Neural cell (in vitro differentiated cells): ENCODE data around the gene DNAH1.

ENCODE experiments used
- EP300 ChIP-seq: fragments of 450-650 bp; conservative IDR thresholded peaks from 2 replicates; pipeline ENCODE4 v1.6.1; 2014; ENCODE audit warnings: antibody characterized with exemption, mild to moderate bottlenecking, moderate library complexity; ENCODE audit not compliant: poor library complexity, severe bottlenecking
- EZH2 ChIP-seq: fragments of 200-600, 300-800 bp; shearing (Covaris generic), sonication (generic); IDR thresholded peaks from 2 replicates; pipeline ENCODE4 v1.6.1; 2014; ENCODE audit warnings: antibody characterized with exemption, low read length, borderline replicate concordance, mild to moderate bottlenecking; ENCODE audit not compliant: insufficient read depth, poor library complexity, severe bottlenecking
- MXI1 ChIP-seq: fragments of 450-650 bp; conservative IDR thresholded peaks from 2 replicates; pipeline ENCODE4 v1.6.1; 2014; ENCODE audit warnings: antibody characterized with exemption, mild to moderate bottlenecking; ENCODE audit not compliant: poor library complexity, severe bottlenecking
- POLR2AphosphoS5 ChIP-seq: IDR thresholded peaks from 2 replicates; pipeline ENCODE4 v1.6.1; 2012
- RAD21 ChIP-seq: fragments of 450-650 bp; conservative IDR thresholded peaks from 2 replicates; pipeline ENCODE4 v1.6.1; 2014; ENCODE audit warnings: antibody characterized with exemption, mild to moderate bottlenecking, moderate library complexity
- SMC3 ChIP-seq: fragments of 450-650 bp; conservative IDR thresholded peaks from 2 replicates; pipeline ENCODE4 v1.6.1; 2014; ENCODE audit warnings: antibody characterized with exemption, mild to moderate bottlenecking, moderate library complexity; ENCODE audit not compliant: poor library complexity
- TAF1 ChIP-seq: IDR thresholded peaks from 2 replicates; pipeline ENCODE4 v1.6.1; 2012; ENCODE audit warnings: low read depth
- TF ChIP-seq, protein P1 (sequence below): fragments of 450-650 bp; IDR thresholded peaks from 2 replicates; pipeline ENCODE4 v1.5.1; 2014; ENCODE audit warnings: antibody characterized with exemption, mild to moderate bottlenecking, moderate library complexity; ENCODE audit not compliant: poor library complexity, severe bottlenecking
- TF ChIP-seq, protein P2 (sequence below): IDR thresholded peaks from 2 replicates; pipeline ENCODE4 v1.6.1; 2012; ENCODE audit warnings: borderline replicate concordance

DNA sequence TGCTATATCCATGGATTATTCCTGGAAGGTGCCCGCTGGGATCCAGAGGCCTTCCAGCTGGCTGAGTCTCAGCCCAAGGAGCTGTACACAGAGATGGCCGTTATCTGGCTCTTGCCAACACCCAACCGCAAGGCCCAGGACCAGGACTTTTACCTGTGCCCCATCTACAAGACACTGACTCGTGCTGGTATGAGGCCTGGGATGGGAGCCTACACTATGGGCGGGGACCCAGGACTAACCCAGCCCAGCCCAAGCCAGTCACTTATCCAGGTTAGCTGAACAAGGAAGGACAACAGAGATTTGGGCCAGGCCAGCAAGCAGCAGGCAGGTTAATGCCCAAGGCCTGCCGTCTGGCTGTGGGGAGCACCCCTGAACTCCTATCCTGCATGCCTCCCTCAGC, 83.5 kb downstream of the DNAH1 start:
- TF ChIP-seq TAF1 (no peak), EP300 (no peak), POLR2AphosphoS5 (no peak), RAD21 (no peak), EZH2 (no peak), MXI1 (no peak), SMC3 (no peak)
- TF ChIP-seq, protein P1, sequence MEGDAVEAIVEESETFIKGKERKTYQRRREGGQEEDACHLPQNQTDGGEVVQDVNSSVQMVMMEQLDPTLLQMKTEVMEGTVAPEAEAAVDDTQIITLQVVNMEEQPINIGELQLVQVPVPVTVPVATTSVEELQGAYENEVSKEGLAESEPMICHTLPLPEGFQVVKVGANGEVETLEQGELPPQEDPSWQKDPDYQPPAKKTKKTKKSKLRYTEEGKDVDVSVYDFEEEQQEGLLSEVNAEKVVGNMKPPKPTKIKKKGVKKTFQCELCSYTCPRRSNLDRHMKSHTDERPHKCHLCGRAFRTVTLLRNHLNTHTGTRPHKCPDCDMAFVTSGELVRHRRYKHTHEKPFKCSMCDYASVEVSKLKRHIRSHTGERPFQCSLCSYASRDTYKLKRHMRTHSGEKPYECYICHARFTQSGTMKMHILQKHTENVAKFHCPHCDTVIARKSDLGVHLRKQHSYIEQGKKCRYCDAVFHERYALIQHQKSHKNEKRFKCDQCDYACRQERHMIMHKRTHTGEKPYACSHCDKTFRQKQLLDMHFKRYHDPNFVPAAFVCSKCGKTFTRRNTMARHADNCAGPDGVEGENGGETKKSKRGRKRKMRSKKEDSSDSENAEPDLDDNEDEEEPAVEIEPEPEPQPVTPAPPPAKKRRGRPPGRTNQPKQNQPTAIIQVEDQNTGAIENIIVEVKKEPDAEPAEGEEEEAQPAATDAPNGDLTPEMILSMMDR, result no peak
- TF ChIP-seq, protein P2, sequence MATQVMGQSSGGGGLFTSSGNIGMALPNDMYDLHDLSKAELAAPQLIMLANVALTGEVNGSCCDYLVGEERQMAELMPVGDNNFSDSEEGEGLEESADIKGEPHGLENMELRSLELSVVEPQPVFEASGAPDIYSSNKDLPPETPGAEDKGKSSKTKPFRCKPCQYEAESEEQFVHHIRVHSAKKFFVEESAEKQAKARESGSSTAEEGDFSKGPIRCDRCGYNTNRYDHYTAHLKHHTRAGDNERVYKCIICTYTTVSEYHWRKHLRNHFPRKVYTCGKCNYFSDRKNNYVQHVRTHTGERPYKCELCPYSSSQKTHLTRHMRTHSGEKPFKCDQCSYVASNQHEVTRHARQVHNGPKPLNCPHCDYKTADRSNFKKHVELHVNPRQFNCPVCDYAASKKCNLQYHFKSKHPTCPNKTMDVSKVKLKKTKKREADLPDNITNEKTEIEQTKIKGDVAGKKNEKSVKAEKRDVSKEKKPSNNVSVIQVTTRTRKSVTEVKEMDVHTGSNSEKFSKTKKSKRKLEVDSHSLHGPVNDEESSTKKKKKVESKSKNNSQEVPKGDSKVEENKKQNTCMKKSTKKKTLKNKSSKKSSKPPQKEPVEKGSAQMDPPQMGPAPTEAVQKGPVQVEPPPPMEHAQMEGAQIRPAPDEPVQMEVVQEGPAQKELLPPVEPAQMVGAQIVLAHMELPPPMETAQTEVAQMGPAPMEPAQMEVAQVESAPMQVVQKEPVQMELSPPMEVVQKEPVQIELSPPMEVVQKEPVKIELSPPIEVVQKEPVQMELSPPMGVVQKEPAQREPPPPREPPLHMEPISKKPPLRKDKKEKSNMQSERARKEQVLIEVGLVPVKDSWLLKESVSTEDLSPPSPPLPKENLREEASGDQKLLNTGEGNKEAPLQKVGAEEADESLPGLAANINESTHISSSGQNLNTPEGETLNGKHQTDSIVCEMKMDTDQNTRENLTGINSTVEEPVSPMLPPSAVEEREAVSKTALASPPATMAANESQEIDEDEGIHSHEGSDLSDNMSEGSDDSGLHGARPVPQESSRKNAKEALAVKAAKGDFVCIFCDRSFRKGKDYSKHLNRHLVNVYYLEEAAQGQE, result no peak
